Stimulated activated CD8-positive, alpha-beta memory T cell treated with anti-CD3 and anti-CD28 coated beads, Interleukin-12 subunit alpha, Interleukin-12 subunit beta, amount 100 ng/mL, for 1 hour (primary cell): ENCODE data around the gene BCAS3.
"Not testable (repeated sequence)": the region's sequence is repeated elsewhere in the genome, so short reads cannot be mapped to it uniquely, and the experiment has no call there.

Experiments
- DNase-seq: peaks from one replicate; pipeline ENCODE4 v3.0.0-alpha.2; 2020; ENCODE audit warnings: low read depth

Gene BCAS3

GRCh38 chr17:60941028-60941427 is 263.4 kb downstream of the BCAS3 start:
- DNase-seq = no peak

GRCh38 chr17:60941571-60941970 is 263.9 kb downstream of the BCAS3 start:
- no peak for DNase-seq

- no peak for DNase-seq
These were observed 267.1 kb downstream of the BCAS3 start for GRCh38 chr17:60944751-60945150.

GRCh38 chr17:60947100-60947499 is 269.4 kb downstream of the BCAS3 start:
- DNase-seq = no peak

GRCh38 chr17:60947543-60947942 is 269.9 kb downstream of the BCAS3 start:
- DNase-seq = no peak

GRCh38 chr17:60952747-60953146 is 275.1 kb downstream of the BCAS3 start:
- DNase-seq = no peak

- DNase-seq = no peak
These were observed 281.4 kb downstream of the BCAS3 start for GRCh38 chr17:60959011-60959410.

GRCh38 chr17:60959696-60960095 is 282.0 kb downstream of the BCAS3 start:
- no peak for DNase-seq

- DNase-seq = no peak
These were observed 282.9 kb downstream of the BCAS3 start for GRCh38 chr17:60960398-60961065.

GRCh38 chr17:60964160-60964559 is 286.5 kb downstream of the BCAS3 start:
- no peak for DNase-seq

- no peak for DNase-seq
These were observed 290.6 kb downstream of the BCAS3 start for GRCh38 chr17:60968266-60968665.

- no peak for DNase-seq
These were observed 291.9 kb downstream of the BCAS3 start for GRCh38 chr17:60969500-60970037.

- no peak for DNase-seq
These were observed 293.1 kb downstream of the BCAS3 start for GRCh38 chr17:60970741-60971140.

- peak; percentile 1 for DNase-seq
These were observed 294.1 kb downstream of the BCAS3 start for GRCh38 chr17:60971515-60972369.

GRCh38 chr17:60976861-60977260 is 299.2 kb downstream of the BCAS3 start:
- not testable (repeated sequence) for DNase-seq

GRCh38 chr17:60989379-60989778 is 311.7 kb downstream of the BCAS3 start:
- no peak for DNase-seq

- no peak for DNase-seq
These were observed 312.2 kb downstream of the BCAS3 start for GRCh38 chr17:60989846-60990245.

- DNase-seq = no peak
These were observed 315.8 kb downstream of the BCAS3 start for GRCh38 chr17:60993497-60993896.

GRCh38 chr17:60995680-60996079 is 318.0 kb downstream of the BCAS3 start:
- DNase-seq = no peak

- DNase-seq = no peak
These were observed 323.3 kb downstream of the BCAS3 start for GRCh38 chr17:61000911-61001310.

- no peak for DNase-seq
These were observed 324.7 kb downstream of the BCAS3 start for GRCh38 chr17:61002316-61002736.

GRCh38 chr17:61005358-61005757 is 327.7 kb downstream of the BCAS3 start:
- DNase-seq = no peak

GRCh38 chr17:61005958-61006357 is 328.3 kb downstream of the BCAS3 start:
- DNase-seq = not testable (repeated sequence)
